MM.1S (cell line): ENCODE results near the gene SPEM1.

Experiments used
- CTCF ChIP-seq: fragments of 300-600 bp; sonication (generic); IDR thresholded peaks from 2 replicates; pipeline ENCODE4 v1.5.1; 2016; ENCODE audit warnings: antibody characterized with exemption, low read length, mixed read lengths
- EZH2phosphoT487 ChIP-seq: fragments of 300-600 bp; sonication (generic); IDR thresholded peaks from 2 replicates; pipeline ENCODE4 v1.6.1; 2018; ENCODE audit warnings: antibody characterized with exemption, low read length

GRCh38 chr17:7389924-7390910 is 29.9 kb upstream of the SPEM1 start:
- TF ChIP-seq CTCF: no peak
- TF ChIP-seq EZH2phosphoT487: no peak
